GM23338 (cell line): ENCODE results near the gene EID1. TPM values are rescaled to one million over a fixed set of nuclear protein-coding genes. Genes with fewer than 3 reads are reported as not detected.

Experiments
- ATAC-seq: fragments of 200-7000 bp; cut with Tn5 transposase; 3 replicates; pipeline ENCODE4 v1.9.1; 2020
- DNase-seq: peaks from one replicate; pipeline ENCODE4 v3.0.0-alpha.2; 2015; ENCODE audit warnings: low spot score
- H2AFZ ChIP-seq: fragments of 200-600 bp; sonication (generic); 2 replicates; pipeline ENCODE4 v1.8.0; 2016; ENCODE audit warnings: antibody characterized with exemption, mild to moderate bottlenecking, moderate library complexity
- H3F3A ChIP-seq: fragments of 200-600 bp; sonication (generic); replicated peaks from 2 replicates; pipeline ENCODE4 v1.8.0; 2017; ENCODE audit warnings: antibody characterized with exemption, mixed run types, low read depth
- H3K27ac ChIP-seq: fragments of 200-600 bp; sonication (generic); 2 replicates; pipeline ENCODE4 v1.6.1; 2016; ENCODE audit warnings: low read depth
- H3K27me3 ChIP-seq: fragments of 200-600 bp; sonication (generic); 2 replicates; pipeline ENCODE4 v1.8.0; 2016; ENCODE audit warnings: mild to moderate bottlenecking, mixed run types, moderate library complexity; ENCODE audit not compliant: insufficient read depth
- H3K36me3 ChIP-seq: fragments of 200-600 bp; sonication (generic); 2 replicates; pipeline ENCODE4 v1.8.0; 2016; ENCODE audit warnings: mild to moderate bottlenecking; ENCODE audit not compliant: insufficient read depth
- H3K4me1 ChIP-seq: fragments of 200-600 bp; sonication (generic); 2 replicates; pipeline ENCODE4 v1.8.0; 2016; ENCODE audit warnings: mild to moderate bottlenecking, moderate library complexity; ENCODE audit not compliant: insufficient read depth
- H3K4me2 ChIP-seq: fragments of 200-600 bp; sonication (generic); 2 replicates; pipeline ENCODE4 v1.7.1; 2017; ENCODE audit warnings: mixed run types
- H3K4me3 ChIP-seq: fragments of 200-600 bp; sonication (generic); 2 replicates; pipeline ENCODE4 v1.6.1; 2016; ENCODE audit warnings: mixed run types
- H3K79me2 ChIP-seq: fragments of 200-600 bp; sonication (generic); replicated peaks from 2 replicates; pipeline ENCODE4 v1.8.0; 2017; ENCODE audit warnings: mild to moderate bottlenecking; ENCODE audit not compliant: insufficient read depth
- H3K9me2 ChIP-seq: fragments of 200-600 bp; sonication (generic); 2 replicates; pipeline ENCODE4 v1.8.0; 2017; ENCODE audit not compliant: insufficient read depth
- H4K20me1 ChIP-seq: fragments of 200-600 bp; sonication (generic); replicated peaks from 2 replicates; pipeline ENCODE4 v1.8.0; 2017; ENCODE audit warnings: mild to moderate bottlenecking; ENCODE audit not compliant: insufficient read depth
- H3K27ac Mint-ChIP-seq: 2 replicates; pipeline ENCODE4 v1.8.0; 2020; ENCODE audit warnings: inconsistent platforms, mild to moderate bottlenecking, moderate library complexity, mixed read lengths
- H3K27me3 Mint-ChIP-seq: 3 replicates; pipeline ENCODE4 v1.8.0; 2022; ENCODE audit warnings: low read depth, mild to moderate bottlenecking, moderate library complexity, mixed read lengths, inconsistent platforms; ENCODE audit not compliant: insufficient read depth, poor library complexity
- H3K36me3 Mint-ChIP-seq: 3 replicates; pipeline ENCODE4 v1.8.0; 2021; ENCODE audit warnings: low read depth, mild to moderate bottlenecking, inconsistent platforms, moderate library complexity, mixed read lengths
- H3K4me1 Mint-ChIP-seq: 3 replicates; pipeline ENCODE4 v1.8.0; 2020; ENCODE audit warnings: mild to moderate bottlenecking, inconsistent platforms, mixed read lengths
- H3K4me3 Mint-ChIP-seq: 3 replicates; pipeline ENCODE4 v1.8.0; 2021; ENCODE audit warnings: moderate library complexity, mild to moderate bottlenecking, inconsistent platforms, mixed read lengths
- H3K9me3 Mint-ChIP-seq: 3 replicates; pipeline ENCODE4 v1.8.0; 2020; ENCODE audit warnings: moderate library complexity, mild to moderate bottlenecking, inconsistent platforms, mixed read lengths
- CREB1 ChIP-seq: fragments of 250-450 bp; sonication (Bioruptor Pico); IDR thresholded peaks from 2 replicates; pipeline ENCODE4 v1.5.0; 2020; ENCODE audit warnings: low read depth, mild to moderate bottlenecking, moderate library complexity
- EZH2 ChIP-seq: fragments of 200-600 bp; sonication (generic); IDR thresholded peaks from one replicate; pipeline ENCODE4 v1.8.0; 2017; ENCODE audit warnings: antibody characterized with exemption, mild to moderate bottlenecking, low read depth; ENCODE audit not compliant: unreplicated experiment
- EZH2phosphoT487 ChIP-seq: fragments of 200-600 bp; sonication (generic); IDR thresholded peaks from one replicate; pipeline ENCODE4 v1.8.1; 2018; ENCODE audit warnings: antibody characterized with exemption; ENCODE audit not compliant: unreplicated experiment
- JUNB ChIP-seq: IDR thresholded peaks from one replicate; pipeline ENCODE4 v1.6.1; 2016; ENCODE audit warnings: antibody characterized with exemption; ENCODE audit not compliant: unreplicated experiment
- NANOG ChIP-seq: IDR thresholded peaks from 2 replicates; pipeline ENCODE4 v1.6.1; 2016; ENCODE audit warnings: antibody characterized with exemption, borderline replicate concordance
- POLR2AphosphoS5 ChIP-seq: IDR thresholded peaks from 2 replicates; pipeline ENCODE4 v1.6.1; 2016; ENCODE audit warnings: antibody characterized with exemption, low read depth
- STAT1 ChIP-seq: IDR thresholded peaks from one replicate; pipeline ENCODE4 v1.6.1; 2016; ENCODE audit warnings: antibody characterized with exemption; ENCODE audit not compliant: unreplicated experiment
- ZNF114 ChIP-seq: fragments of 250-450 bp; sonication (Bioruptor Pico); IDR thresholded peaks from 2 replicates; pipeline ENCODE4 v1.5.0; 2020; ENCODE audit warnings: mild to moderate bottlenecking, moderate library complexity
- ZNF331 ChIP-seq: fragments of 250-450 bp; sonication (Bioruptor Pico); IDR thresholded peaks from 2 replicates; pipeline ENCODE4 v1.5.0; 2020; ENCODE audit warnings: low read depth, mild to moderate bottlenecking, moderate library complexity
- ZNF462 ChIP-seq: fragments of 250-450 bp; sonication (Bioruptor Pico); IDR thresholded peaks from 2 replicates; pipeline ENCODE4 v1.5.0; 2020; ENCODE audit warnings: mild to moderate bottlenecking, moderate library complexity
- polyA plus RNA-seq: library from polyadenylated mRNA; unstranded; fragments of >200 nt; fragmentation: Nextera tagmentation; extraction: Ambion mirVana; gene quantifications from 2 replicates; pipeline ENCODE4 v1.2.1, GENCODE V29; 2016
- total RNA-seq: library from RNA; depleted of rRNA; stranded (reverse); fragments of >200 nt; shearing (Covaris generic); gene quantifications from 2 replicates; pipeline ENCODE4 v1.2.3, GENCODE V29; 2014
- TF ChIP-seq, protein P1 (sequence below): IDR thresholded peaks from one replicate; pipeline ENCODE4 v1.6.1; 2018; ENCODE audit warnings: antibody characterized with exemption; ENCODE audit not compliant: unreplicated experiment
- TF ChIP-seq, protein P2 (sequence below): IDR thresholded peaks from 2 replicates; pipeline ENCODE4 v1.6.1; 2016; ENCODE audit warnings: antibody characterized with exemption
- TF ChIP-seq, protein P3 (sequence below), 2 experiments: fragments of 200-600 bp in 1 of 2; sonication (generic) in 1 of 2; conservative IDR thresholded peaks; 2 replicates each; pipeline versions ENCODE4 v1.5.1 to v1.6.1; 2016 to 2017; ENCODE audit warnings: antibody characterized with exemption in 2 of 2, low read depth in 2 of 2, mild to moderate bottlenecking in 2 of 2, moderate library complexity in 1 of 2

The EID1 gene
- total and polyA plus RNA-seq, 2 experiments from 2014 or later: 113 to 324 TPM

DNA sequence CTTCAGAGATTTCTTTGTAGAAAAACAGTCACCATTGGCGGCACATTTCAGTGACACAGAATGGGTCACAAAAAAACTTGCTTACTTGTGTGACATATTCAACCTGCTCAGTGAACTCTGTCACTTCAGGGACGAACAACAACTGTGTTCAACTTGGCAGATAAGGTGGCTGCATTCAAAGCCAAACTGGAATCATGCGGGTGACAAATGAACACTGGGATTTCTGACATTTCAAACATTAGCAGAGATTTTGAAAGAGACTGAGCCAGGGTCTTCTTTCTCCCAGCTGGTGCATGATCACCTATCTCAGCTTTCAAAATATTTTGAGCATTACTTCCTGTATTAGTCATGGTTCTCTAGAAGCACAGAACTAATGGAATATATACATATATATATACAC is 1.9 kb upstream of the EID1 start:
- peaks cover 21% of the 10 kb centered on the region for H3K79me2 ChIP-seq
- no peaks in the 10 kb centered on the region for H4K20me1 ChIP-seq
- Mint-ChIP-seq H3K4me3 (no peak overlapping the region), H3K9me3 (0 out of 3 replicates have a peak, but pooled peaks cover 2% of the 10 kb centered on the region), H3K4me1 (peaks cover 11% of the 10 kb centered on the region), H3K27ac (no peak overlapping the region), H3K36me3 (peaks cover 5% of the 10 kb centered on the region; the same call in 2 of the 3 replicates), H3K27me3 (peaks cover 8% of the 10 kb centered on the region)
- no peaks in the 10 kb centered on the region for H3K27me3 ChIP-seq
- no peak overlapping the region for H3K27ac ChIP-seq
- TF ChIP-seq ZNF462 (CRISPR knock-in tag): no peak
- TF ChIP-seq JUNB: no peak
- TF ChIP-seq, protein P1, sequence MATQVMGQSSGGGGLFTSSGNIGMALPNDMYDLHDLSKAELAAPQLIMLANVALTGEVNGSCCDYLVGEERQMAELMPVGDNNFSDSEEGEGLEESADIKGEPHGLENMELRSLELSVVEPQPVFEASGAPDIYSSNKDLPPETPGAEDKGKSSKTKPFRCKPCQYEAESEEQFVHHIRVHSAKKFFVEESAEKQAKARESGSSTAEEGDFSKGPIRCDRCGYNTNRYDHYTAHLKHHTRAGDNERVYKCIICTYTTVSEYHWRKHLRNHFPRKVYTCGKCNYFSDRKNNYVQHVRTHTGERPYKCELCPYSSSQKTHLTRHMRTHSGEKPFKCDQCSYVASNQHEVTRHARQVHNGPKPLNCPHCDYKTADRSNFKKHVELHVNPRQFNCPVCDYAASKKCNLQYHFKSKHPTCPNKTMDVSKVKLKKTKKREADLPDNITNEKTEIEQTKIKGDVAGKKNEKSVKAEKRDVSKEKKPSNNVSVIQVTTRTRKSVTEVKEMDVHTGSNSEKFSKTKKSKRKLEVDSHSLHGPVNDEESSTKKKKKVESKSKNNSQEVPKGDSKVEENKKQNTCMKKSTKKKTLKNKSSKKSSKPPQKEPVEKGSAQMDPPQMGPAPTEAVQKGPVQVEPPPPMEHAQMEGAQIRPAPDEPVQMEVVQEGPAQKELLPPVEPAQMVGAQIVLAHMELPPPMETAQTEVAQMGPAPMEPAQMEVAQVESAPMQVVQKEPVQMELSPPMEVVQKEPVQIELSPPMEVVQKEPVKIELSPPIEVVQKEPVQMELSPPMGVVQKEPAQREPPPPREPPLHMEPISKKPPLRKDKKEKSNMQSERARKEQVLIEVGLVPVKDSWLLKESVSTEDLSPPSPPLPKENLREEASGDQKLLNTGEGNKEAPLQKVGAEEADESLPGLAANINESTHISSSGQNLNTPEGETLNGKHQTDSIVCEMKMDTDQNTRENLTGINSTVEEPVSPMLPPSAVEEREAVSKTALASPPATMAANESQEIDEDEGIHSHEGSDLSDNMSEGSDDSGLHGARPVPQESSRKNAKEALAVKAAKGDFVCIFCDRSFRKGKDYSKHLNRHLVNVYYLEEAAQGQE: no peak
- no peak for TF ChIP-seq NANOG
- no peak for TF ChIP-seq POLR2AphosphoS5
- TF ChIP-seq, protein P2, sequence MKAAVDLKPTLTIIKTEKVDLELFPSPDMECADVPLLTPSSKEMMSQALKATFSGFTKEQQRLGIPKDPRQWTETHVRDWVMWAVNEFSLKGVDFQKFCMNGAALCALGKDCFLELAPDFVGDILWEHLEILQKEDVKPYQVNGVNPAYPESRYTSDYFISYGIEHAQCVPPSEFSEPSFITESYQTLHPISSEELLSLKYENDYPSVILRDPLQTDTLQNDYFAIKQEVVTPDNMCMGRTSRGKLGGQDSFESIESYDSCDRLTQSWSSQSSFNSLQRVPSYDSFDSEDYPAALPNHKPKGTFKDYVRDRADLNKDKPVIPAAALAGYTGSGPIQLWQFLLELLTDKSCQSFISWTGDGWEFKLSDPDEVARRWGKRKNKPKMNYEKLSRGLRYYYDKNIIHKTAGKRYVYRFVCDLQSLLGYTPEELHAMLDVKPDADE: no peak
- TF ChIP-seq STAT1: no peak
- TF ChIP-seq EZH2phosphoT487: no peak
- no peak for TF ChIP-seq EZH2
- TF ChIP-seq CREB1 (CRISPR knock-in tag): no peak
- TF ChIP-seq, protein P3, sequence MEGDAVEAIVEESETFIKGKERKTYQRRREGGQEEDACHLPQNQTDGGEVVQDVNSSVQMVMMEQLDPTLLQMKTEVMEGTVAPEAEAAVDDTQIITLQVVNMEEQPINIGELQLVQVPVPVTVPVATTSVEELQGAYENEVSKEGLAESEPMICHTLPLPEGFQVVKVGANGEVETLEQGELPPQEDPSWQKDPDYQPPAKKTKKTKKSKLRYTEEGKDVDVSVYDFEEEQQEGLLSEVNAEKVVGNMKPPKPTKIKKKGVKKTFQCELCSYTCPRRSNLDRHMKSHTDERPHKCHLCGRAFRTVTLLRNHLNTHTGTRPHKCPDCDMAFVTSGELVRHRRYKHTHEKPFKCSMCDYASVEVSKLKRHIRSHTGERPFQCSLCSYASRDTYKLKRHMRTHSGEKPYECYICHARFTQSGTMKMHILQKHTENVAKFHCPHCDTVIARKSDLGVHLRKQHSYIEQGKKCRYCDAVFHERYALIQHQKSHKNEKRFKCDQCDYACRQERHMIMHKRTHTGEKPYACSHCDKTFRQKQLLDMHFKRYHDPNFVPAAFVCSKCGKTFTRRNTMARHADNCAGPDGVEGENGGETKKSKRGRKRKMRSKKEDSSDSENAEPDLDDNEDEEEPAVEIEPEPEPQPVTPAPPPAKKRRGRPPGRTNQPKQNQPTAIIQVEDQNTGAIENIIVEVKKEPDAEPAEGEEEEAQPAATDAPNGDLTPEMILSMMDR (conservative IDR thresholded peaks at IDR 0.05; ENCODE audit: low read depth in 2 of 2): no peak
- no peak for TF ChIP-seq ZNF114
- TF ChIP-seq ZNF331 (CRISPR knock-in tag): no peak
- no peak overlapping the region for H3K4me3 ChIP-seq
- H3K4me2 ChIP-seq: no peak overlapping the region
- H2AFZ ChIP-seq: no peak overlapping the region
- DNase-seq (no peak), ATAC-seq (no peak)
- no peaks in the 10 kb centered on the region for H3K9me2 ChIP-seq
- H3K4me1 ChIP-seq: peaks cover 20% of the 10 kb centered on the region
- no peaks in the 10 kb centered on the region for H3F3A ChIP-seq
- no peaks in the 10 kb centered on the region for H3K36me3 ChIP-seq
